K562 (cell line): Measurements from ENCODE around the gene ZNF598. TPM values are rescaled to one million over a fixed set of nuclear protein-coding genes. Genes with fewer than 3 reads are reported as not detected.
A peak's percentile ranks its signal among the peaks of the same experiment; 100 is the strongest.

Experiments
- HES1 ChIP-seq: fragments of 450-650 bp; IDR thresholded peaks from 2 replicates; pipeline ENCODE4 v1.6.1; 2016; ENCODE audit warnings: low read depth, mild to moderate bottlenecking, moderate library complexity
- POLR2A ChIP-seq: fragments of 450-650 bp; conservative IDR thresholded peaks from 2 replicates; pipeline ENCODE4 v1.6.1; 2016
- RNF2 ChIP-seq: sonication (generic); IDR thresholded peaks from 2 replicates; pipeline ENCODE4 v1.6.1; 2016
- SETDB1 ChIP-seq: IDR thresholded peaks from one replicate; pipeline ENCODE4 v1.6.1; 2012; ENCODE audit warnings: low read length, control low read depth, inconsistent platforms
- SOX6 ChIP-seq: fragments of 450-650 bp; IDR thresholded peaks from 2 replicates; pipeline ENCODE4 v1.6.1; 2014; ENCODE audit warnings: mild to moderate bottlenecking
- ZBTB2 ChIP-seq: fragments of 450-650 bp; IDR thresholded peaks from 2 replicates; pipeline ENCODE4 v1.6.1; 2016; ENCODE audit warnings: antibody characterized with exemption
- ZBTB40 ChIP-seq, 2 experiments: fragments of 450-650 bp in 1 of 2; sonication (generic) in 1 of 2; formaldehyde crosslinking in 1 of 2; IDR thresholded peaks; 2 replicates each; pipeline versions ENCODE4 v1.7.1 to v1.9.0; 2016 to 2022; ENCODE audit warnings: inconsistent platforms in 1 of 2, mild to moderate bottlenecking in 1 of 2, missing genetic modification reagents in 1 of 2
- ZBTB8A ChIP-seq: fragments of 450-650 bp; IDR thresholded peaks from 2 replicates; pipeline ENCODE4 v1.6.1; 2018; ENCODE audit warnings: mild to moderate bottlenecking, moderate library complexity; ENCODE audit not compliant: partially characterized antibody
- ZNF436 ChIP-seq: fragments of 250-450, 450-650 bp; sonication (Bioruptor Pico); formaldehyde crosslinking; IDR thresholded peaks from 2 replicates; pipeline ENCODE4 v1.7.0; 2020; ENCODE audit warnings: mild to moderate bottlenecking
- polyA plus RNA-seq, 8 experiments: library from polyadenylated mRNA; depleted of rRNA in 4 of 8; stranded (reverse) in 5 of 8; unstranded in 3 of 8; fragments of >200 nt; fragmentation: Nextera tagmentation in 2 of 8; fragmentation: Illumina TruSeq in 1 of 8; extraction: Ambion mirVana in 2 of 8; extraction: Trizol in 1 of 8; gene quantifications; 2 replicates each; pipeline versions ENCODE4 v1.2.1 to v1.2.3, GENCODE V29; 2011 to 2014; ENCODE audit warnings: inconsistent platforms in 1 of 8, missing spikeins in 1 of 8
- total RNA-seq, 7 experiments: library from RNA; depleted of rRNA in 6 of 7; stranded (reverse); fragments of >200 nt in 6 of 7; fragmentation: Illumina TruSeq in 2 of 7; extraction: Trizol in 2 of 7; gene quantifications; 2 replicates each; pipeline versions ENCODE4 v1.2.1 to v1.2.3, GENCODE V29; 2011 to 2021; ENCODE audit warnings: low replicate concordance in 1 of 7

Gene ZNF598
- total and polyA plus RNA-seq, 9 of the 15 experiments (the other 6 are each of a cell fraction or from before 2014, with no cell fraction given) = 0.11 to 115 (median 29.6) TPM

- no peak for TF ChIP-seq ZBTB2
- no peak for TF ChIP-seq SETDB1
- no peak for TF ChIP-seq ZBTB8A
- peak; percentile 57; the same call in 1 of the 2 replicates for TF ChIP-seq RNF2
- TF ChIP-seq POLR2A = peak; percentile 28; the same call in 1 of the 2 replicates
- peak; percentile 60; the same call in 1 of the 2 replicates for TF ChIP-seq SOX6
- TF ChIP-seq ZBTB40 (IDR thresholded peaks at IDR 0.05) = no peak
- TF ChIP-seq ZBTB40 (CRISPR knock-in tag; IDR thresholded peaks at IDR 0.05) = no peak
- no peak for TF ChIP-seq HES1
- TF ChIP-seq ZNF436 = no peak
- TF ChIP-seq, all 486 proteins: peak for 110
These were observed 5.6 kb downstream of the ZNF598 start (continued) for GRCh38 chr16:2003827-2004641.
